B cell (primary cell): ENCODE results near the gene SLC43A2. TPM values are rescaled to one million over a fixed set of nuclear protein-coding genes. Genes with fewer than 3 reads are reported as not detected.

Experiments used
- ATAC-seq: fragments of 200-7000 bp; cut with Tn5 transposase; one replicate; pipeline ENCODE4 v1.10.0; 2021; ENCODE audit warnings: low read depth, mild to moderate bottlenecking, moderate number of reproducible peaks, moderate library complexity
- CTCF ChIA-PET: fragments of 350-600 bp; sonication (Branson Sonifier 250); formaldehyde crosslinking; loops from one replicate; lab custom pipeline; 2021; ENCODE audit warnings: antibody characterized with exemption, inconsistent platforms; lab: Charles Lee
- POLR2A ChIA-PET: fragments of 350-600 bp; sonication (Branson Sonifier 250); formaldehyde crosslinking; loops from one replicate; lab custom pipeline; 2021; ENCODE audit warnings: antibody characterized with exemption; lab: Charles Lee
- DNase-seq: peaks from one replicate; pipeline ENCODE4 v3.0.0; 2013
- H2AFZ ChIP-seq: 2 replicates; pipeline ENCODE4 v1.6.1; 2012; ENCODE audit warnings: mild to moderate bottlenecking, low read depth, low read length; ENCODE audit not compliant: insufficient read depth, poor library complexity, severe bottlenecking
- H3K27ac ChIP-seq, 2 donors: 1 replicate in 1 of 2; 2 replicates in 1 of 2; pipeline ENCODE4 v1.5.1; 2012 to 2013; ENCODE audit warnings: low read length in 2 of 2, mild to moderate bottlenecking in 2 of 2, moderate library complexity in 1 of 2
- H3K27me3 ChIP-seq, 4 experiments: fragments of 200-600 bp in 1 of 4; sonication (generic) in 1 of 4; replicated peaks in 1 of 4; 1 replicate in 2 of 4; 2 replicates in 2 of 4; pipeline versions ENCODE4 v1.6.1 to v1.7.0; 2013 to 2016; ENCODE audit warnings: low read length in 3 of 4, mild to moderate bottlenecking in 2 of 4, mixed read lengths in 1 of 4, moderate library complexity in 1 of 4; ENCODE audit not compliant: insufficient read depth in 4 of 4, control insufficient read depth in 3 of 4; ENCODE audit errors: control extremely low read depth in 1 of 4
- H3K36me3 ChIP-seq, 2 experiments: replicated peaks in 1 of 2; 1 replicate in 1 of 2; 2 replicates in 1 of 2; pipeline versions ENCODE4 v1.6.1 to v1.7.1; 2013; ENCODE audit warnings: low read length in 1 of 2; ENCODE audit not compliant: insufficient read depth in 2 of 2, control insufficient read depth in 1 of 2; ENCODE audit errors: control extremely low read depth in 1 of 2, extremely low read depth in 1 of 2
- H3K4me1 ChIP-seq, 2 donors: fragments of 200-600 bp in 1 of 2; sonication (generic) in 1 of 2; 1 replicate in 1 of 2; 2 replicates in 1 of 2; pipeline versions ENCODE4 v1.5.1 to v1.6.1; 2013 to 2017; ENCODE audit warnings: low read length in 2 of 2; ENCODE audit not compliant: control insufficient read depth in 2 of 2, insufficient read depth in 2 of 2
- H3K4me2 ChIP-seq: replicated peaks from 2 replicates; pipeline ENCODE3; 2012; ENCODE audit warnings: mild to moderate bottlenecking, low read depth, low read length; ENCODE audit not compliant: poor library complexity, severe bottlenecking
- H3K4me3 ChIP-seq, 5 experiments: fragments of 200-600 bp in 1 of 5; sonication (generic) in 1 of 5; 1 replicate in 3 of 5; 2 replicates in 2 of 5; pipeline versions ENCODE4 v1.5.1 to v1.7.0; 2011 to 2016; ENCODE audit warnings: low read length in 4 of 5, mild to moderate bottlenecking in 4 of 5, low read depth in 2 of 5, control low read depth in 1 of 5, moderate library complexity in 1 of 5; ENCODE audit not compliant: insufficient read depth in 1 of 5; ENCODE audit errors: control extremely low read depth in 1 of 5, extremely low read depth in 1 of 5
- H3K79me2 ChIP-seq: fragments of 200-600 bp; sonication (generic); one replicate; pipeline ENCODE4 v1.6.0; 2016; ENCODE audit warnings: low read length; ENCODE audit not compliant: control insufficient read depth, insufficient read depth
- H3K9ac ChIP-seq: fragments of 200-600 bp; sonication (generic); 2 replicates; pipeline ENCODE4 v1.6.1; 2017; ENCODE audit warnings: mild to moderate bottlenecking, low read length, moderate library complexity
- H3K9me3 ChIP-seq, 3 donors: one replicate each; pipeline versions ENCODE4 v1.6.1 to v1.7.1; 2013; ENCODE audit warnings: low read length in 2 of 3; ENCODE audit not compliant: control insufficient read depth in 2 of 3, insufficient read depth in 1 of 3; ENCODE audit errors: control extremely low read depth in 1 of 3
- H4K20me1 ChIP-seq: 2 replicates; pipeline ENCODE4 v1.6.0; 2012; ENCODE audit warnings: mild to moderate bottlenecking, low read length; ENCODE audit not compliant: insufficient read depth, control insufficient read depth, poor library complexity, severe bottlenecking
- H3K27ac Mint-ChIP-seq: one replicate; pipeline ENCODE4 v1.8.0; 2021; ENCODE audit warnings: mixed read lengths
- H3K27me3 Mint-ChIP-seq: one replicate; pipeline ENCODE4 v1.8.0; 2021; ENCODE audit warnings: mixed read lengths
- H3K4me1 Mint-ChIP-seq: one replicate; pipeline ENCODE4 v1.8.0; 2021; ENCODE audit warnings: mixed read lengths
- H3K4me3 Mint-ChIP-seq: one replicate; pipeline ENCODE4 v1.8.0; 2021; ENCODE audit warnings: mixed read lengths
- H3K9me3 Mint-ChIP-seq: one replicate; pipeline ENCODE4 v1.8.0; 2022; ENCODE audit warnings: mixed read lengths; ENCODE audit not compliant: insufficient read depth
- EZH2 ChIP-seq: IDR thresholded peaks from 2 replicates; pipeline ENCODE4 v1.6.1; 2012; ENCODE audit warnings: borderline replicate concordance, low read depth, mild to moderate bottlenecking, moderate library complexity, low read length; ENCODE audit not compliant: insufficient read depth, poor library complexity, severe bottlenecking
- WGBS: methylation state at CpG from one replicate; pipeline ENCODE4 v1.1.5; 2013; ENCODE audit warnings: missing lambda C conversion rate; ENCODE audit not compliant: insufficient coverage; 5-methylcytosine and 5-hydroxymethylcytosine counted together
- intact Hi-C: fragments of 100-400 bp; cut with micrococcal nuclease; formaldehyde crosslinking; loops from one replicate; pipeline ENCODE4 v1.10.0; 2022
- polyA plus RNA-seq: library from polyadenylated mRNA; depleted of rRNA; stranded (reverse); fragments of >200 nt; gene quantifications from 2 replicates; pipeline ENCODE4 v1.2.3, GENCODE V29; 2012
- total RNA-seq, 2 donors: library from RNA; stranded (reverse); fragments of 120-200 nt in 1 of 2; gene quantifications; 1 replicate in 1 of 2; 2 replicates in 1 of 2; pipeline versions ENCODE4 v1.2.3 to v1.2.4, GENCODE V29; 2013 to 2022
- TF ChIP-seq, protein P1 (sequence below): fragments of 200-600 bp; IDR thresholded peaks from one replicate; pipeline ENCODE4 v1.8.0; 2022; ENCODE audit warnings: antibody characterized with exemption, mild to moderate bottlenecking

Gene SLC43A2
- total and polyA plus RNA-seq, 2 donors (not counting 1 experiment from before 2014, with no cell fraction given) = 26.2 to 204 TPM

- ATAC-seq (no peak), DNase-seq (no peak)
- H3K4me2 ChIP-seq = no peak overlapping the region
- intact Hi-C loops = no loop called here
- H3K4me3 ChIP-seq = no peak overlapping the region
- H3K9me3 ChIP-seq = no peaks in the 10 kb centered on the region
- H3K4me1 Mint-ChIP-seq = peaks cover 13% of the 10 kb centered on the region
- TF ChIP-seq EZH2 = no peak
- no peak overlapping the region for H3K4me3 Mint-ChIP-seq
- no peak overlapping the region for H3K9ac ChIP-seq
- H3K27ac Mint-ChIP-seq = no peak overlapping the region
- H3K4me1 ChIP-seq = peaks cover 8 to 10% of the 10 kb centered on the region in 2 donors
- no peak overlapping the region for H3K27ac ChIP-seq
- peaks cover 65% of the 10 kb centered on the region for H3K79me2 ChIP-seq
- ChIA-PET POLR2A (no interaction called here), CTCF (no interaction called here)
- WGBS = 93% methylated on average over 13 of the region's 13 CpGs
- no peak overlapping the region for H2AFZ ChIP-seq
- no peaks in the 10 kb centered on the region for H3K27me3 ChIP-seq
- H3K36me3 ChIP-seq = peaks cover 0 to 42% of the 10 kb centered on the region in 2 experiments
- no peaks in the 10 kb centered on the region for H3K27me3 Mint-ChIP-seq
- peaks cover 42% of the 10 kb centered on the region for H4K20me1 ChIP-seq
- no peaks in the 10 kb centered on the region for H3K9me3 Mint-ChIP-seq
These were observed 8.1 kb downstream of the SLC43A2 start for GRCh38 chr17:1620486-1620885.

- Histone ChIP-seq H3K27me3 (no peaks in the 10 kb centered on the region), H3K4me3 (no peak overlapping the region), H3K79me2 (peaks cover 52% of the 10 kb centered on the region), H2AFZ (no peak overlapping the region), H4K20me1 (peaks cover 42% of the 10 kb centered on the region), H3K4me1 (no peaks in the 10 kb centered on the region), H3K9ac (no peak overlapping the region), H3K27ac (no peak overlapping the region), H3K9me3 (no peaks in the 10 kb centered on the region), H3K4me2 (no peak overlapping the region), H3K36me3 (peaks cover 3 to 48% of the 10 kb centered on the region in 2 experiments)
- TF ChIP-seq, protein P1, sequence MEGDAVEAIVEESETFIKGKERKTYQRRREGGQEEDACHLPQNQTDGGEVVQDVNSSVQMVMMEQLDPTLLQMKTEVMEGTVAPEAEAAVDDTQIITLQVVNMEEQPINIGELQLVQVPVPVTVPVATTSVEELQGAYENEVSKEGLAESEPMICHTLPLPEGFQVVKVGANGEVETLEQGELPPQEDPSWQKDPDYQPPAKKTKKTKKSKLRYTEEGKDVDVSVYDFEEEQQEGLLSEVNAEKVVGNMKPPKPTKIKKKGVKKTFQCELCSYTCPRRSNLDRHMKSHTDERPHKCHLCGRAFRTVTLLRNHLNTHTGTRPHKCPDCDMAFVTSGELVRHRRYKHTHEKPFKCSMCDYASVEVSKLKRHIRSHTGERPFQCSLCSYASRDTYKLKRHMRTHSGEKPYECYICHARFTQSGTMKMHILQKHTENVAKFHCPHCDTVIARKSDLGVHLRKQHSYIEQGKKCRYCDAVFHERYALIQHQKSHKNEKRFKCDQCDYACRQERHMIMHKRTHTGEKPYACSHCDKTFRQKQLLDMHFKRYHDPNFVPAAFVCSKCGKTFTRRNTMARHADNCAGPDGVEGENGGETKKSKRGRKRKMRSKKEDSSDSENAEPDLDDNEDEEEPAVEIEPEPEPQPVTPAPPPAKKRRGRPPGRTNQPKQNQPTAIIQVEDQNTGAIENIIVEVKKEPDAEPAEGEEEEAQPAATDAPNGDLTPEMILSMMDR = no peak
- TF ChIP-seq EZH2 = no peak
- Mint-ChIP-seq H3K27me3 (no peaks in the 10 kb centered on the region), H3K27ac (no peak overlapping the region), H3K9me3 (no peaks in the 10 kb centered on the region), H3K4me3 (no peak overlapping the region), H3K4me1 (peaks cover 4% of the 10 kb centered on the region)
- CTCF ChIA-PET = interaction anchor here (5.5 kb wide), 1 partner anchor 44 kb away, joined by 28 read pairs; no protein-coding TSS in a partner anchor
- POLR2A ChIA-PET = interaction anchor here (0.8 to 1.9 kb wide), 4 partner anchors 9 to 43 kb away, joined by 3 to 7 read pairs (median 3); partner anchors contain the start of gene SLC43A2
- intact Hi-C loops = no loop called here
- DNase-seq (no peak), ATAC-seq (no peak)
- WGBS = 78% methylated on average over 17 of the region's 20 CpGs
These were observed 10.9 kb downstream of the SLC43A2 start for GRCh38 chr17:1617620-1618174.
